CD4-positive, alpha-beta T cell treated with Interleukin-17A for 1 hour (primary cell): ENCODE data around the gene ID2.

Experiments
- DNase-seq: peaks from one replicate; pipeline ENCODE4 v3.0.0-alpha.2; 2020

The ID2 gene

GRCh38 chr2:8681786-8682692 is at the start of gene ID2:
Gene ID2 (plus strand): TSS chr2:8682056. CDS start chr2:8682166, 110 bp downstream.
- peak; percentile 99 for DNase-seq

GRCh38 chr2:8632755-8633154 is 49.1 kb upstream of the ID2 start:
- DNase-seq: no peak

- DNase-seq: no peak
Measured at GRCh38 chr2:8633186-8633734, 48.6 kb upstream of the ID2 start.

- no peak for DNase-seq
Measured at GRCh38 chr2:8633735-8634313, 48.0 kb upstream of the ID2 start.

- DNase-seq: no peak
Measured at GRCh38 chr2:8634466-8635172, 47.2 kb upstream of the ID2 start.

- DNase-seq: no peak
Measured at GRCh38 chr2:8636041-8636491, 45.8 kb upstream of the ID2 start.

GRCh38 chr2:8636721-8637636 is 44.9 kb upstream of the ID2 start:
- DNase-seq: no peak

- no peak for DNase-seq
Measured at GRCh38 chr2:8638327-8638726, 43.5 kb upstream of the ID2 start.

- no peak for DNase-seq
Measured at GRCh38 chr2:8639122-8639635, 42.7 kb upstream of the ID2 start.

GRCh38 chr2:8640498-8640897 is 41.4 kb upstream of the ID2 start:
- no peak for DNase-seq

GRCh38 chr2:8641301-8641965 is 40.4 kb upstream of the ID2 start:
- no peak for DNase-seq

GRCh38 chr2:8642366-8643068 is 39.3 kb upstream of the ID2 start:
- DNase-seq: no peak

- no peak for DNase-seq
Measured at GRCh38 chr2:8643250-8643995, 38.4 kb upstream of the ID2 start.

GRCh38 chr2:8643996-8644356 is 37.9 kb upstream of the ID2 start:
- DNase-seq: no peak

- DNase-seq: no peak
Measured at GRCh38 chr2:8644605-8645175, 37.2 kb upstream of the ID2 start.

GRCh38 chr2:8645176-8645831 is 36.6 kb upstream of the ID2 start:
- no peak for DNase-seq

GRCh38 chr2:8646731-8647461 is 35.0 kb upstream of the ID2 start:
- no peak for DNase-seq

GRCh38 chr2:8647462-8647857 is 34.4 kb upstream of the ID2 start:
- DNase-seq: no peak
